Prostate gland (tissue), 2 donors: ENCODE results near the gene FAM162A. TPM values are rescaled to one million over a fixed set of nuclear protein-coding genes. Genes with fewer than 3 reads are reported as not detected.

ENCODE experiments used
- DNase-seq: peaks from one replicate; pipeline ENCODE4 v3.0.0-alpha.2; 2019; ENCODE audit warnings: low spot score
- H3K27ac ChIP-seq, 2 donors: fragments of 200-600 bp; sonication (generic); 2 replicates each; pipeline ENCODE4 v1.5.1; 2017 to 2019
- H3K27me3 ChIP-seq: fragments of 200-600 bp; sonication (generic); replicated peaks from 2 replicates; pipeline ENCODE4 v1.5.1; 2019; ENCODE audit not compliant: insufficient read depth
- H3K36me3 ChIP-seq, 2 donors: fragments of 200-600 bp; sonication (generic); 1 replicate in 1 of 2; 2 replicates in 1 of 2; pipeline versions ENCODE4 v1.5.1 to v1.8.1; 2017 to 2019
- H3K4me1 ChIP-seq: fragments of 200-600 bp; sonication (generic); replicated peaks from 2 replicates; pipeline ENCODE4 v1.5.1; 2019
- H3K4me3 ChIP-seq, 2 donors: fragments of 200-600 bp; sonication (generic); 2 replicates each; pipeline ENCODE4 v1.5.1; 2017 to 2019
- H3K9me3 ChIP-seq: fragments of 200-600 bp; sonication (generic); 2 replicates; pipeline ENCODE4 v1.5.1; 2017
- POLR2A ChIP-seq: fragments of 450-650 bp; IDR thresholded peaks from one replicate; pipeline ENCODE4 v1.6.1; 2016; ENCODE audit warnings: antibody characterized with exemption, mild to moderate bottlenecking
- POLR2AphosphoS5 ChIP-seq: sonication (generic); formaldehyde crosslinking; IDR thresholded peaks from one replicate; pipeline ENCODE4 v1.6.1; 2017; ENCODE audit warnings: antibody characterized with exemption
- WGBS: methylation state at CpG from one replicate; pipeline ENCODE4 v1.1.5; 2018; 5-methylcytosine and 5-hydroxymethylcytosine counted together
- intact Hi-C: fragments of 100-400 bp; cut with DNase I; formaldehyde crosslinking; loops from one replicate; pipeline ENCODE4 v1.14.2; 2022
- total RNA-seq, 2 donors: library from RNA; depleted of rRNA; stranded (reverse); fragments of >200 nt; gene quantifications; one replicate each; pipeline ENCODE4 v1.1.0, GENCODE V29; 2016
- TF ChIP-seq, protein P1 (sequence below), 4 experiments: fragments of 200-600 bp in 2 of 4; fragments of 450-650 bp in 2 of 4; sonication (generic) in 2 of 4; IDR thresholded peaks; 1 replicate in 3 of 4; 2 replicates in 1 of 4; pipeline ENCODE4 v1.5.1; 2016 to 2019; ENCODE audit warnings: antibody characterized with exemption in 4 of 4, mild to moderate bottlenecking in 2 of 4, moderate library complexity in 2 of 4

The FAM162A gene
- total RNA-seq, 2 donors from 2014 or later, result 12.9 to 87.9 TPM

DNA sequence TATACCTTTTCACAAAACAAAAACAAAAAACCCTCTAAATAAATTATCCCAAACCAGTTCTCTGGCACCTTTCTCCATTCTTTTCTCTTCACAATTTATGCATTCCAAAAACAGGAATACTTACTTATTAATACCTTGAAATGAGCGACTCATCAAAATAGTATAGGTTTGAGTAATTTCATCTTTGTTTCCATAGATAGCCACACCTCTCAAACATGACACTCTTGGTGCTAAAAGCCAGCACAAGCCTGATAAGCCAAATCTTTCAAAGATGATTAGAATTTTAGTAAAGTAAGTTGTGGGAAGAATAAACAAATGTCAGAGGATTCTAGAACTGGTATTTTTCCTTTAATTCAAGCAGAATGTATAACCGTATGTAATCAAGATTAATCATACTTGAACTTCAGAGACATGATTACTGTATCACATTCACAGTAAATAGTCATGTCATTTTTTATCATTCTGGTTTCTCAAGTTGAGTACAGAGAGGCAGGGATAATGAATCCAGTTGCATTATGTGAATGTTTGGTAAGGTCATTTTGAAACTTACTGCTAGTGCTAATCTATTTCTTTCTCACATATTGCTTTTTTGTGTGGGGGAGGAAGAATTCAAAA is 44.0 kb downstream of the FAM162A start:
- TF ChIP-seq POLR2AphosphoS5 (no peak), POLR2A (no peak)
- TF ChIP-seq, protein P1, sequence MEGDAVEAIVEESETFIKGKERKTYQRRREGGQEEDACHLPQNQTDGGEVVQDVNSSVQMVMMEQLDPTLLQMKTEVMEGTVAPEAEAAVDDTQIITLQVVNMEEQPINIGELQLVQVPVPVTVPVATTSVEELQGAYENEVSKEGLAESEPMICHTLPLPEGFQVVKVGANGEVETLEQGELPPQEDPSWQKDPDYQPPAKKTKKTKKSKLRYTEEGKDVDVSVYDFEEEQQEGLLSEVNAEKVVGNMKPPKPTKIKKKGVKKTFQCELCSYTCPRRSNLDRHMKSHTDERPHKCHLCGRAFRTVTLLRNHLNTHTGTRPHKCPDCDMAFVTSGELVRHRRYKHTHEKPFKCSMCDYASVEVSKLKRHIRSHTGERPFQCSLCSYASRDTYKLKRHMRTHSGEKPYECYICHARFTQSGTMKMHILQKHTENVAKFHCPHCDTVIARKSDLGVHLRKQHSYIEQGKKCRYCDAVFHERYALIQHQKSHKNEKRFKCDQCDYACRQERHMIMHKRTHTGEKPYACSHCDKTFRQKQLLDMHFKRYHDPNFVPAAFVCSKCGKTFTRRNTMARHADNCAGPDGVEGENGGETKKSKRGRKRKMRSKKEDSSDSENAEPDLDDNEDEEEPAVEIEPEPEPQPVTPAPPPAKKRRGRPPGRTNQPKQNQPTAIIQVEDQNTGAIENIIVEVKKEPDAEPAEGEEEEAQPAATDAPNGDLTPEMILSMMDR (IDR thresholded peaks at IDR 0.05), result no peak
- peaks cover 0 to 8% of the 10 kb centered on the region in 2 donors for H3K36me3 ChIP-seq

DNA sequence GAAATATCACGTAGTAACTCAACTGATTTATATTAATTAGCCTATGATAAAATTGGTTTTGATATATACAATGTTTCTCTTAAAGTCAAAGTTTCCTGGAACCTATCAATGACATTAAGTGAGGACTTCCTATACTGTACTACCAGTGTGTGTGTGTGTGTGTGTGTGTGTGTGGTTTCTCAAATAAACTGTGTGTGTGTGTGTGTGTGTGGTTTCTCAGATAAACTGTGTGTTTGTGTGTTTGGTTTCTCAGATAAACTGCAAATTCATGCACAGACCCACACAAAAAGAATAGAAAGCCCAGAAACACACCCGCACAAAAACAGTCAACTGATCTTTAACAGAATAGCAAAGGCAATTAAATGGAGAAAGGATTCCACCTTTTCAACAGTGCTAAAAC is 46.4 kb downstream of the FAM162A start:
- H3K36me3 ChIP-seq, result peaks cover 0 to 8% of the 10 kb centered on the region in 2 donors
- no peaks in the 10 kb centered on the region for H3K27me3 ChIP-seq
- DNase-seq, result no peak
- WGBS, result 99% methylated on average over 2 of the region's 2 CpGs
- TF ChIP-seq POLR2AphosphoS5 (no peak), POLR2A (no peak)
- TF ChIP-seq, protein P1 (IDR thresholded peaks at IDR 0.05), result no peak
- no peak overlapping the region for H3K4me3 ChIP-seq
- no peaks in the 10 kb centered on the region for H3K4me1 ChIP-seq
- no peak overlapping the region for H3K27ac ChIP-seq
- H3K9me3 ChIP-seq, result no peaks in the 10 kb centered on the region
- intact Hi-C loops, result no loop called here

More for the DNA sequence above, 44.0 kb downstream of the FAM162A start:
- H3K27me3 ChIP-seq, result no peaks in the 10 kb centered on the region
- WGBS, result 90% methylated on average over 2 of the region's 2 CpGs
- no peaks in the 10 kb centered on the region for H3K4me1 ChIP-seq
- intact Hi-C loops, result no loop called here
- no peak overlapping the region for H3K27ac ChIP-seq
- no peak for DNase-seq
- no peaks in the 10 kb centered on the region for H3K9me3 ChIP-seq
- H3K4me3 ChIP-seq, result no peak overlapping the region

DNA sequence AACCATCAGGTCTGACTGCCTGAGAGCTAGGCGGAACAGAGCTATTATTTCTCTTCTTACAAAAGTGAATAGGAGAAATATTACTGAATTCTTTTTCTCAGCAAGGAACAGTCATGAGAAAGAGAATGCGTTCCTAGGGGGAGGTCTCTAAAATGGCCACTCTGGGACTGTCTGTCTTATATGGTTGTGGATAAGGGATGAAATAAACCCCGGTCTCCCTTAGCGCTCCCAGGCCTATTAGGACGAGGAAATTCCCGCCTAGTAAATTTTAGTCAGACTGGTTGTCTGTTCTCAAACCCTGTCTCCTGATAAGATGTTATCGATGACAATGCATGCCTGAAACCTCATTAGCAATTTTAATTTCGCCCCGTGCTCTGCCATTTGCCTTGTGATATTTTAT is 52.0 kb downstream of the FAM162A start:
- no peaks in the 10 kb centered on the region for H3K9me3 ChIP-seq
- TF ChIP-seq, protein P1 (IDR thresholded peaks at IDR 0.05), result no peak
- TF ChIP-seq POLR2AphosphoS5 (no peak), POLR2A (no peak)
- peaks cover 0 to under 1% of the 10 kb centered on the region in 2 donors for H3K36me3 ChIP-seq
- no peaks in the 10 kb centered on the region for H3K27me3 ChIP-seq
- DNase-seq, result no peak
- no peak overlapping the region for H3K4me3 ChIP-seq
- intact Hi-C loops, result no loop called here
- WGBS, result 97% methylated on average over 9 of the region's 9 CpGs
- no peaks in the 10 kb centered on the region for H3K4me1 ChIP-seq
- no peak overlapping the region for H3K27ac ChIP-seq

DNA sequence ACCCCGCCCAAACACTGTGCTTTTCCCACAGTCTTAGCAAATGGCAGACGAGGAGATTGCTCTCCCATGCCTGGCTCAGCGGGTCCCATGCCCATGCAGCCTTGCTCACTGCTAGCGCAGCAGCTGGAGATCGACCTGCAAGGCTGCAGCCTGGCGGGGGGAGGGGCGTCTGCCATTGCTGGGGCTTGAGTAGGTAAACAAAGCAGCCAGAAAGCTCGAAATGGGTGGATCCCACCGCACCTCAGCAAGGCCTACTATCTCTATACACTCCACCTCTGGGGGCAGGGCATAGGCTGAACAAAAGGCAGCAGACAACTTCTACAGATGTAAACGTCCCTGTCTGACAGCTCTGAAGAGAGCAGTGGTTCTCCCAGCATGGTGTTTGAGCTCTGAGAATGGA is 59.1 kb downstream of the FAM162A start:
- WGBS, result 60% methylated on average over 10 of the region's 10 CpGs

More for the DNA sequence above, 59.1 kb downstream of the FAM162A start:
- H3K9me3 ChIP-seq, result no peaks in the 10 kb centered on the region
- intact Hi-C loops, result no loop called here
- H3K4me1 ChIP-seq, result no peaks in the 10 kb centered on the region
- H3K4me3 ChIP-seq, result no peak overlapping the region
- TF ChIP-seq POLR2AphosphoS5, result no peak
- TF ChIP-seq, protein P1 (IDR thresholded peaks at IDR 0.05), result no peak
- H3K27me3 ChIP-seq, result no peaks in the 10 kb centered on the region
- peaks cover 0 to 10% of the 10 kb centered on the region in 2 donors for H3K36me3 ChIP-seq
- DNase-seq, result no peak
- H3K27ac ChIP-seq, result peak overlapping the region in 1 of 2 donors; percentile 51
